GM21737 (cell line): Measurements from ENCODE around the gene ABCC4.
"Not testable (repeated sequence)": the region's sequence is repeated elsewhere in the genome, so short reads cannot be mapped to it uniquely, and the experiment has no call there.

Experiments
- ATAC-seq: cut with Tn5 transposase; IDR thresholded peaks from one replicate; pipeline ENCODE4 v1.9.1; 2021; ENCODE audit warnings: mild to moderate bottlenecking, moderate library complexity; ENCODE audit not compliant: unreplicated experiment

ABCC4 gene

GRCh38 chr13:95204231-95204765 is 97.0 kb downstream of the ABCC4 start:
- ATAC-seq = no peak

- no peak for ATAC-seq
Observed at GRCh38 chr13:95201814-95202651, 99.2 kb downstream of the ABCC4 start.

- ATAC-seq = not testable (repeated sequence)
Observed at GRCh38 chr13:95200386-95200957, 100.8 kb downstream of the ABCC4 start.

GRCh38 chr13:95199896-95200295 is 101.4 kb downstream of the ABCC4 start:
- ATAC-seq = no peak

- ATAC-seq = not testable (repeated sequence)
Observed at GRCh38 chr13:95198606-95199005, 102.6 kb downstream of the ABCC4 start.

- ATAC-seq = no peak
Observed at GRCh38 chr13:95197548-95197947, 103.7 kb downstream of the ABCC4 start.

GRCh38 chr13:95195146-95195545 is 106.1 kb downstream of the ABCC4 start:
- ATAC-seq = no peak

- ATAC-seq = no peak
Observed at GRCh38 chr13:95193509-95194230, 107.6 kb downstream of the ABCC4 start.

GRCh38 chr13:95192998-95193397 is 108.3 kb downstream of the ABCC4 start:
- no peak for ATAC-seq

GRCh38 chr13:95192564-95192945 is 108.7 kb downstream of the ABCC4 start:
- ATAC-seq = not testable (repeated sequence)

- peak; percentile 94 for ATAC-seq
Observed at GRCh38 chr13:95191821-95192563, 109.3 kb downstream of the ABCC4 start.

- no peak for ATAC-seq
Observed at GRCh38 chr13:95188128-95188527, 113.1 kb downstream of the ABCC4 start.

GRCh38 chr13:95185851-95186250 is 115.4 kb downstream of the ABCC4 start:
- no peak for ATAC-seq

- ATAC-seq = no peak
Observed at GRCh38 chr13:95185311-95185710, 115.9 kb downstream of the ABCC4 start.

- ATAC-seq = no peak
Observed at GRCh38 chr13:95184317-95184716, 116.9 kb downstream of the ABCC4 start.

GRCh38 chr13:95182570-95183265 is 118.5 kb downstream of the ABCC4 start:
- no peak for ATAC-seq

GRCh38 chr13:95181586-95181985 is 119.7 kb downstream of the ABCC4 start:
- ATAC-seq = peak; percentile 63

GRCh38 chr13:95180513-95181245 is 120.6 kb downstream of the ABCC4 start:
- no peak for ATAC-seq

GRCh38 chr13:95176611-95177259 is 124.5 kb downstream of the ABCC4 start:
- ATAC-seq = no peak
